Measurements from ENCODE around the gene SGF29.
"Not testable (repeated sequence)": the region's sequence is repeated elsewhere in the genome, so short reads cannot be mapped to it uniquely, and the experiment has no call there.

DNA sequence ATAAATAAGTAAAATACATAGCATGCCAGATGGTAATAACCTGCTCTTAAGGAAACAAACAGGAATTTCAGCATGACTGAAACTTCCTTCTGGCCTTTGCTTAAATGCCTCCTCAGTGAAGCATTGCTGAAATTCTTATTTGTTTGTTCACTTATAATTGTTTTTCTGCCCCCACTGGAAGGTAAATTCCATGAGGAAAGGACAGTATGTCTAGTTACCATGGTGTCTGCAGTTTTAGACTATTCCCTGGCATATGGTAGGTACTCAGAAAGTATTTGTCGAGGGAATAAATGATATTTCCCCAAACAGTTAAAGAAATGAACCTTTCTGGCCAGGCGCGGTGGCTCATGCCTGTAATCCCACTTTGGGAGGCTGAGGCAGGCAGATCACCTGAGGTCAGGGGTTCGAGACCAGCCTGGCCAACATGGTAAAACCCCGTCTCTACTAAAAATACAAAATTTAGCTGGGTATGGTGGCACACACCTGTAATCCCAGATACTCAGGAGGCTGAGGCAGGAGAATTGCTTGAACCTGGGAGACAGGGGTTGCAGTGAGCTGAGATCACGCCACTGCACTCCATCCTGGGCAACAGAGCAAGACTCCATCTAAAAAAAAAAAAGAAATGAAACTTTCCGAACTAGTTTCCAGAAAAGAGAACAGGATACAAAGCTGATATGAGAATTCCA is 26.5 kb upstream of the SGF29 start:
- TF ChIP-seq, protein P1, sequence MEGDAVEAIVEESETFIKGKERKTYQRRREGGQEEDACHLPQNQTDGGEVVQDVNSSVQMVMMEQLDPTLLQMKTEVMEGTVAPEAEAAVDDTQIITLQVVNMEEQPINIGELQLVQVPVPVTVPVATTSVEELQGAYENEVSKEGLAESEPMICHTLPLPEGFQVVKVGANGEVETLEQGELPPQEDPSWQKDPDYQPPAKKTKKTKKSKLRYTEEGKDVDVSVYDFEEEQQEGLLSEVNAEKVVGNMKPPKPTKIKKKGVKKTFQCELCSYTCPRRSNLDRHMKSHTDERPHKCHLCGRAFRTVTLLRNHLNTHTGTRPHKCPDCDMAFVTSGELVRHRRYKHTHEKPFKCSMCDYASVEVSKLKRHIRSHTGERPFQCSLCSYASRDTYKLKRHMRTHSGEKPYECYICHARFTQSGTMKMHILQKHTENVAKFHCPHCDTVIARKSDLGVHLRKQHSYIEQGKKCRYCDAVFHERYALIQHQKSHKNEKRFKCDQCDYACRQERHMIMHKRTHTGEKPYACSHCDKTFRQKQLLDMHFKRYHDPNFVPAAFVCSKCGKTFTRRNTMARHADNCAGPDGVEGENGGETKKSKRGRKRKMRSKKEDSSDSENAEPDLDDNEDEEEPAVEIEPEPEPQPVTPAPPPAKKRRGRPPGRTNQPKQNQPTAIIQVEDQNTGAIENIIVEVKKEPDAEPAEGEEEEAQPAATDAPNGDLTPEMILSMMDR (IDR thresholded peaks at IDR 0.05; ENCODE audit: borderline replicate concordance, extremely low read depth, low read length, poor library complexity, severe bottlenecking), result not testable (repeated sequence)
- not testable (repeated sequence) for TF ChIP-seq EZH2 (IDR thresholded peaks at IDR 0.05; ENCODE audit: borderline replicate concordance, low read depth, low read length, severe bottlenecking)

All from DND-41 (cell line).